Upper lobe of right lung (tissue), 1 donor: ENCODE data around the gene STX1A. TPM values are rescaled to one million over a fixed set of nuclear protein-coding genes. Genes with fewer than 3 reads are reported as not detected.

Experiments used
- ATAC-seq: fragments of 200-7000 bp; cut with Tn5 transposase; one replicate; pipeline ENCODE4 v1.9.1; 2020; ENCODE audit warnings: mild to moderate bottlenecking, moderate library complexity
- DNase-seq: peaks from one replicate; pipeline ENCODE4 v3.0.0-alpha.2; 2020
- H3K27ac ChIP-seq: fragments of 200-600 bp; one replicate; pipeline ENCODE4 v1.8.0; 2022
- H3K27me3 ChIP-seq: fragments of 200-600 bp; one replicate; pipeline ENCODE4 v1.8.0; 2022; ENCODE audit warnings: mild to moderate bottlenecking
- H3K36me3 ChIP-seq: fragments of 200-600 bp; one replicate; pipeline ENCODE4 v1.8.0; 2022
- H3K4me1 ChIP-seq: fragments of 200-600 bp; one replicate; pipeline ENCODE4 v1.8.0; 2022
- H3K4me3 ChIP-seq: fragments of 200-600 bp; one replicate; pipeline ENCODE4 v1.8.0; 2022; ENCODE audit warnings: mild to moderate bottlenecking
- H3K9me3 ChIP-seq: fragments of 200-600 bp; one replicate; pipeline ENCODE4 v1.8.0; 2022
- intact Hi-C: fragments of 100-400 bp; cut with DNase I; formaldehyde crosslinking; loops from one replicate; pipeline ENCODE4 v1.11.0; 2022
- total RNA-seq: library from RNA; stranded (reverse); fragmentation: NEBNext Ultra II Directional; extraction: Animal tissue kit (Norgen Biotek cat#: 25700); gene quantifications from one replicate; pipeline ENCODE4 v1.2.1, GENCODE V29; 2021
- TF ChIP-seq, protein P1 (sequence below): fragments of 200-600 bp; IDR thresholded peaks from one replicate; pipeline ENCODE4 v1.8.0; 2022; ENCODE audit warnings: antibody characterized with exemption
- donor health status: DM: no; HTN: yes; CAD: no; lungs with severe emphysema.

Gene STX1A
- total RNA-seq, 1 donor from 2014 or later = 6.3 TPM

DNA sequence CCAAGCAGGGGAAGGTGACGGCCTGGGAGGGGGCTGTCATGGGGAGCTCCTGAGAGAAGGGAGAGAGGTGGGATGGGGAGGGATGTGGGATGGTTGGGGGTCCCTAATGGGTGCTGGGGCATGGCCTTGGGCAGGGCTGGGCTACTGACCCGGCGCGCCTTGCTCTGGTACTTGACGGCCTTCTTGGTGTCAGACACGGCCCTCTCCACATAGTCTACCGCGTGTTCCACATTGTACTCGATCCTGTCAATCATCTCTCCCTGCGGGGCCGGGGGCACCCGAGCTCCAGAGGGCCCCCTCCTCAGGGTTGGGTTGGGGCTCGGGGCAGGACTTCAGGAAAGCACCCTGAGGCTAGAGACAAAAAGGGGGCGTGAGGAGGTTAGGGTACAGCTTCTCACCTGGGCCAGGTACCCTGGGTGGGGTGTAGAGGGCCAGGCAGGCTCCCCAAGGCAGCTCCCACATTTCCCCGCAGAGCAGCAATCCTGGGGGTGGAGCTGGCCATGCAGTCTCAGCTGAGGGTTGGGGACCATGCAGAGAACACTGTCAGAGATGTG, 18.8 kb downstream of the STX1A start:
- TF ChIP-seq, protein P1, sequence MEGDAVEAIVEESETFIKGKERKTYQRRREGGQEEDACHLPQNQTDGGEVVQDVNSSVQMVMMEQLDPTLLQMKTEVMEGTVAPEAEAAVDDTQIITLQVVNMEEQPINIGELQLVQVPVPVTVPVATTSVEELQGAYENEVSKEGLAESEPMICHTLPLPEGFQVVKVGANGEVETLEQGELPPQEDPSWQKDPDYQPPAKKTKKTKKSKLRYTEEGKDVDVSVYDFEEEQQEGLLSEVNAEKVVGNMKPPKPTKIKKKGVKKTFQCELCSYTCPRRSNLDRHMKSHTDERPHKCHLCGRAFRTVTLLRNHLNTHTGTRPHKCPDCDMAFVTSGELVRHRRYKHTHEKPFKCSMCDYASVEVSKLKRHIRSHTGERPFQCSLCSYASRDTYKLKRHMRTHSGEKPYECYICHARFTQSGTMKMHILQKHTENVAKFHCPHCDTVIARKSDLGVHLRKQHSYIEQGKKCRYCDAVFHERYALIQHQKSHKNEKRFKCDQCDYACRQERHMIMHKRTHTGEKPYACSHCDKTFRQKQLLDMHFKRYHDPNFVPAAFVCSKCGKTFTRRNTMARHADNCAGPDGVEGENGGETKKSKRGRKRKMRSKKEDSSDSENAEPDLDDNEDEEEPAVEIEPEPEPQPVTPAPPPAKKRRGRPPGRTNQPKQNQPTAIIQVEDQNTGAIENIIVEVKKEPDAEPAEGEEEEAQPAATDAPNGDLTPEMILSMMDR = no peak
- H3K4me3 ChIP-seq = no peak overlapping the region
- ATAC-seq (no peak), DNase-seq (no peak)
- no peaks in the 10 kb centered on the region for H3K9me3 ChIP-seq
- H3K27ac ChIP-seq = no peak overlapping the region
- intact Hi-C loops = no loop called here
- peaks cover 29% of the 10 kb centered on the region for H3K36me3 ChIP-seq
- H3K27me3 ChIP-seq = no peaks in the 10 kb centered on the region
- H3K4me1 ChIP-seq = no peaks in the 10 kb centered on the region

DNA sequence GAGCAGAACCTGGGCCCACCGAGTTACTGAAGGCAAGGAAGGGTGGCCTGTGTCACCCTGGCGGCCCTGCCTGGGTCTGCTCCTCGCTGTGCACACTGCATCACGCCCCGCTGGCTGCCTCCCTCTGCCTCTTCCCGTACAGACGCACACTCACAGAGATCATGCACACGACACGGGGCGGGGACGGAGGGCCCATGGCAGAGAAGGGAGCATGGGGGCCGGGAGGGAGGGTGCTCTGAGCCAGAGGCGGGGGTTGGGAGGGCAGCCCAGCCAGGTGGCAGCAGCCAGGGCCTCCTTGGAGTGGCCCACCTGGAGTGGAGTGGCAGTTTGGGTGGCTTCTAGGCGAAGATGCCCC, 19.4 kb downstream of the STX1A start:
- DNase-seq = no peak
- no peaks in the 10 kb centered on the region for H3K4me1 ChIP-seq

DNA sequence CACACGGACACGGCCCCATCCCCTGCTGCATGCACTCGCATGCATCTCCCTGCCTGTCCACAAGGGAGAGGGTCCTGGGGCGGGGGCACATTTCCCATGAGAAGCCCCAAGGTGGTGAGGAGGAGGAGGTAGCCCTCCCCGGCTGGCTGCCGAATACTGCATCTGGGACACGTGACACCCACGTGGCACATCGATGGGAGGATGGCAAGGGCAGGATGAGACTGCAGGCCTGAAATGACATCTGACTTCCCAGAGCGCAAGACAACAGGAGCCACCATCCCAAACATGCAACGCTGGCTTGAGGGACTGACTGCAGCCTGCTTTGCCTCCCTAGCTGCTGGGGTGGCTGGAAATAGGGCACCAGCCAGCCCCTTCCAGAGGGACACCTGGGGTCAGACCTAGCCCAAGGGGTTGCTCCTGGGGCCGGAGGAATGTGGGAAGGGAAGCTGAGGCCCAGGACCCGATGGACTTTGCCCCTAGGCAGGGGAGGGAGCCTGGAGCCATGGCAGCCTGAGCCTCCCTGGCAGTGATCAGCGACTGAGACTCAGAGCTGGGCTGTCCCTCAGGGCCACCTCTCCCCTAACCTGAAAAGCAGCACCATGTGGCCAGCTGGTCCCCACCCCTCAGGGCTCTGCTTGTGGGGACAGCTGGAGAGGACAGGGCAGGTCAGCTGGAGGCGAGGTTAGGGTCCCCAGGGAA, 19.9 kb downstream of the STX1A start:
- H3K4me3 ChIP-seq = no peak overlapping the region
- intact Hi-C loops = no loop called here
- TF ChIP-seq, protein P1 = no peak
- no peaks in the 10 kb centered on the region for H3K27me3 ChIP-seq
- no peaks in the 10 kb centered on the region for H3K9me3 ChIP-seq
- DNase-seq = no peak
- H3K27ac ChIP-seq = no peak overlapping the region
- no peaks in the 10 kb centered on the region for H3K4me1 ChIP-seq
- no peak for ATAC-seq
- peaks cover 41% of the 10 kb centered on the region for H3K36me3 ChIP-seq

More for the DNA sequence above, 19.4 kb downstream of the STX1A start:
- Histone ChIP-seq H3K4me3 (no peak overlapping the region), H3K36me3 (peaks cover 36% of the 10 kb centered on the region), H3K27ac (no peak overlapping the region), H3K9me3 (no peaks in the 10 kb centered on the region), H3K27me3 (no peaks in the 10 kb centered on the region)
- intact Hi-C loops = no loop called here
- ATAC-seq = no peak
- TF ChIP-seq, protein P1 = no peak

DNA sequence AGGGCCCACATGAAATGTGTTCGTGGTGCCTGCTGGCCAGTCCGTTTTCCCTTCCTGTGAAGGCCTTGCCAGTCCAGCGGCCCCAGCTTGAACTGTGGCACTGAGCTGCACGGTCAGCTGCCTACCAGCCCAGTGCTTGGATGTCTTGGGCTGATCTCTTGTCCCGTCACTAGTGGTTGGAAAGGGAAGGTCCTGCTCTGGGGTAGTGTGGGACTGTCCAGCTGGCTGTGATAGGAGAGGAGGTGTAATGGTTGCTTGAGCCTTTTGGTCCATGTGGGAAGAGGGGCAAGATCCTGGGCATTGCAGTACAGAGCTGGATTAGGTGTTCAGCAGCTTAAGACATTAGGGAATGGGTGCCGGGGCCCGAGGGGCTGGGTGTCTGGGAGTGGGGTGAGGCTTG, 21.1 kb downstream of the STX1A start:
- DNase-seq (no peak), ATAC-seq (no peak)
- no peak overlapping the region for H3K27ac ChIP-seq
- TF ChIP-seq, protein P1 = no peak
- H3K4me1 ChIP-seq = no peaks in the 10 kb centered on the region
- H3K9me3 ChIP-seq = no peaks in the 10 kb centered on the region
- H3K36me3 ChIP-seq = peaks cover 52% of the 10 kb centered on the region
- H3K4me3 ChIP-seq = no peak overlapping the region
- intact Hi-C loops = no loop called here
- H3K27me3 ChIP-seq = no peaks in the 10 kb centered on the region

DNA sequence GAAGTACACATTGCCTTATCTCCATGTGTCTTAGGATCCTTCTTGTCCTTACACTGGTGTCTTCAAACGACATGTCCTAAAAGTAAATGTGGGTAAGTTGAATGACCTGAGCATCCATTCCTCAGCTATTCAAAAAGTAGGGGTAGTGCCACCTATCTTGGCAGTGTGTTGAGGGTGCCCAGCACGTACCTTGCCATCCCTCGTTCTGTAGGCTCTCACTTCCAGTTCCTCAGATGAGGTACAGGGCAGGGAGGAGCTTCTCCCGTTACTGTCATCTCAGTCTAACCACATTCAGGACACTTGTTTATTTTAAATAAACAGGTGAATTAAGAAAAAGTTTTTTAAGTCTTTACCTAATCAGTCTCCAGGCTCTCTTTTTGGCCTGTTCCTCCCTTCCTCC, 23.1 kb downstream of the STX1A start:
- ATAC-seq (no peak), DNase-seq (no peak)
- TF ChIP-seq, protein P1 = no peak
- no peaks in the 10 kb centered on the region for H3K4me1 ChIP-seq
- H3K4me3 ChIP-seq = no peak overlapping the region
- no peaks in the 10 kb centered on the region for H3K27me3 ChIP-seq
- peaks cover 72% of the 10 kb centered on the region for H3K36me3 ChIP-seq
- no peaks in the 10 kb centered on the region for H3K9me3 ChIP-seq
- H3K27ac ChIP-seq = no peak overlapping the region
- intact Hi-C loops = no loop called here

DNA sequence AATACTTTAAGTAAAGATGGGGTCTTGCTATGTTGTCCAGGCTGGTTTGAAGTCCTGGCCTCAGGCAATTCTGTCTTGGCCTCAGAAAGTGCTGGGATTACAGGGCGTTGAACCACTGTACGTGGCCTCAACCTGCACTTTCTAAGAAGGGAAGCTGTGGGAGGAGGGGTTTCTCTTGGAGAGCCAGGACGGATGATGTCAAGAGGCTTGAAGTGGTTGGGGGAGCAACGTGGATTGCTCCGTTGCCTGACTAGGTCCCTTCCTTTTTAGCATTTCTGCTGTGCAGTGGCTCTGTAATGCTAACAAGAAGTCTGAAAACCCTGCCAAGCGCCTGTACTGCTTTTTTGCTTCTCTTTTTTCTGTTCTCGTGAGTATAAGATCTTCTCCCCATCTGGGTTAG, 28.8 kb downstream of the STX1A start:
- no peak overlapping the region for H3K27ac ChIP-seq
- H3K4me3 ChIP-seq = no peak overlapping the region
- no peaks in the 10 kb centered on the region for H3K4me1 ChIP-seq
- intact Hi-C loops = no loop called here
- TF ChIP-seq, protein P1 = no peak
- peaks cover 90% of the 10 kb centered on the region for H3K36me3 ChIP-seq
- ATAC-seq (no peak), DNase-seq (no peak)
- H3K27me3 ChIP-seq = no peaks in the 10 kb centered on the region
- H3K9me3 ChIP-seq = no peaks in the 10 kb centered on the region
